Liver (tissue), 9 donors: ENCODE measurements around the gene CTSF. TPM values are rescaled to one million over a fixed set of nuclear protein-coding genes. Genes with fewer than 3 reads are reported as not detected.
"Not testable (repeated sequence)": the region's sequence is repeated elsewhere in the genome, so short reads cannot be mapped to it uniquely, and the experiment has no call there.

ENCODE experiments used
- DNase-seq: peaks from one replicate; pipeline ENCODE4 v3.0.0-alpha.2; 2017; ENCODE audit warnings: low spot score
- H3K27ac ChIP-seq, 2 donors: one replicate each; pipeline ENCODE4 v1.7.0; 2013; ENCODE audit warnings: inconsistent platforms in 2 of 2, low read length in 2 of 2, control low read depth in 1 of 2, low read depth in 1 of 2, mild to moderate bottlenecking in 1 of 2
- H3K27me3 ChIP-seq, 4 donors: one replicate each; pipeline versions ENCODE4 v1.6.1 to v1.7.0; 2013; ENCODE audit warnings: low read length in 3 of 4, inconsistent platforms in 1 of 4, mild to moderate bottlenecking in 1 of 4, moderate library complexity in 1 of 4; ENCODE audit not compliant: control insufficient read depth in 4 of 4, insufficient read depth in 4 of 4
- H3K36me3 ChIP-seq, 4 donors: one replicate each; pipeline versions ENCODE4 v1.6.1 to v1.7.0; 2013; ENCODE audit warnings: low read length in 3 of 4, mild to moderate bottlenecking in 3 of 4, low read depth in 1 of 4, moderate library complexity in 1 of 4; ENCODE audit not compliant: control insufficient read depth in 4 of 4, insufficient read depth in 3 of 4
- H3K4me1 ChIP-seq, 4 donors: one replicate each; pipeline versions ENCODE4 v1.6.1 to v1.7.0; 2013; ENCODE audit warnings: low read length in 3 of 4, mild to moderate bottlenecking in 3 of 4, moderate library complexity in 1 of 4; ENCODE audit not compliant: control insufficient read depth in 4 of 4, insufficient read depth in 4 of 4
- H3K4me3 ChIP-seq, 3 donors: one replicate each; pipeline versions ENCODE4 v1.6.1 to v1.7.0; 2013; ENCODE audit warnings: low read length in 3 of 3, control low read depth in 1 of 3, low read depth in 1 of 3, mild to moderate bottlenecking in 1 of 3
- H3K9ac ChIP-seq, 2 donors: one replicate each; pipeline ENCODE4 v1.7.0; 2013; ENCODE audit warnings: low read length in 2 of 2, mild to moderate bottlenecking in 2 of 2, moderate library complexity in 2 of 2, control low read depth in 1 of 2, low read depth in 1 of 2
- H3K9me3 ChIP-seq, 4 donors: one replicate each; pipeline versions ENCODE4 v1.6.1 to v1.7.0; 2013; ENCODE audit warnings: low read length in 3 of 4; ENCODE audit not compliant: control insufficient read depth in 4 of 4
- ATF3 ChIP-seq: IDR thresholded peaks from 2 replicates; pipeline ENCODE4 v1.6.1; 2016; ENCODE audit warnings: antibody characterized with exemption
- CTCF ChIP-seq: fragments of 150-350 bp; IDR thresholded peaks from 2 replicates; pipeline ENCODE4 v1.5.1; 2017; ENCODE audit warnings: improper control_type of control experiment, low read depth, low read length; ENCODE audit not compliant: missing input control
- EGR1 ChIP-seq, 2 donors: IDR thresholded peaks; 2 replicates each; pipeline ENCODE4 v1.6.1; 2016 to 2018; ENCODE audit warnings: antibody characterized with exemption in 2 of 2, low read depth in 2 of 2
- FOXA1 ChIP-seq: IDR thresholded peaks from 2 replicates; pipeline ENCODE4 v1.6.1; 2016; ENCODE audit warnings: antibody characterized with exemption
- FOXA2 ChIP-seq: IDR thresholded peaks from 2 replicates; pipeline ENCODE4 v1.6.1; 2016; ENCODE audit warnings: antibody characterized with exemption
- GABPA ChIP-seq, 2 donors: IDR thresholded peaks in 1 of 2; conservative IDR thresholded peaks in 1 of 2; 2 replicates each; pipeline ENCODE4 v1.6.1; 2016; ENCODE audit warnings: antibody characterized with exemption in 2 of 2, mild to moderate bottlenecking in 1 of 2, moderate library complexity in 1 of 2
- HNF4A ChIP-seq, 2 donors: conservative IDR thresholded peaks; 2 replicates each; pipeline ENCODE4 v1.6.1; 2016; ENCODE audit warnings: antibody characterized with exemption in 2 of 2, mild to moderate bottlenecking in 2 of 2
- HNF4G ChIP-seq: IDR thresholded peaks from 2 replicates; pipeline ENCODE4 v1.6.1; 2016; ENCODE audit warnings: antibody characterized with exemption
- JUND ChIP-seq, 2 donors: IDR thresholded peaks; 2 replicates each; pipeline ENCODE4 v1.6.1; 2016; ENCODE audit warnings: antibody characterized with exemption in 2 of 2
- MAX ChIP-seq: IDR thresholded peaks from 2 replicates; pipeline ENCODE4 v1.6.1; 2016; ENCODE audit warnings: antibody characterized with exemption
- NR2F2 ChIP-seq: IDR thresholded peaks from 2 replicates; pipeline ENCODE4 v1.6.1; 2016; ENCODE audit warnings: antibody characterized with exemption
- RAD21 ChIP-seq, 2 donors: IDR thresholded peaks; 2 replicates each; pipeline ENCODE4 v1.6.1; 2016; ENCODE audit warnings: antibody characterized with exemption in 2 of 2, mild to moderate bottlenecking in 2 of 2
- REST ChIP-seq: IDR thresholded peaks from 2 replicates; pipeline ENCODE4 v1.6.1; 2016; ENCODE audit warnings: antibody characterized with exemption, mild to moderate bottlenecking
- RXRA ChIP-seq, 2 donors: IDR thresholded peaks; 2 replicates each; pipeline ENCODE4 v1.6.1; 2017 to 2018; ENCODE audit warnings: antibody characterized with exemption in 2 of 2, mild to moderate bottlenecking in 1 of 2
- SP1 ChIP-seq: IDR thresholded peaks from 2 replicates; pipeline ENCODE4 v1.6.1; 2018; ENCODE audit warnings: antibody characterized with exemption, mild to moderate bottlenecking
- TAF1 ChIP-seq: conservative IDR thresholded peaks from 2 replicates; pipeline ENCODE4 v1.6.1; 2016; ENCODE audit warnings: antibody characterized with exemption, mild to moderate bottlenecking
- YY1 ChIP-seq: IDR thresholded peaks from 2 replicates; pipeline ENCODE4 v1.6.1; 2016; ENCODE audit warnings: antibody characterized with exemption, mild to moderate bottlenecking
- ZBTB33 ChIP-seq: IDR thresholded peaks from 2 replicates; pipeline ENCODE4 v1.6.1; 2016; ENCODE audit warnings: antibody characterized with exemption
- WGBS: extraction: QIAGEN DNeasy Blood & Tissue Kit; methylation state at CpG from one replicate; pipeline ENCODE4 v1.1.7; 2013; 5-methylcytosine and 5-hydroxymethylcytosine counted together
- polyA plus RNA-seq, 2 donors: library from polyadenylated mRNA; stranded (reverse) in 1 of 2; unstranded in 1 of 2; fragments of 200-250 nt in 1 of 2; fragments of >200 nt in 1 of 2; fragmentation: Nextera tagmentation in 1 of 2; extraction: Ambion mirVana in 1 of 2; gene quantifications; one replicate each; pipeline versions ENCODE4 v1.2.1 to v1.2.3, GENCODE V29; 2013 to 2015
- total RNA-seq, 2 donors: library from RNA; depleted of rRNA; stranded (reverse); fragments of >200 nt; gene quantifications; one replicate each; pipeline ENCODE4 v1.2.3, GENCODE V29; 2014
- donor health status: healthy.
- donor health status: healthy.
- donor health status: healthy.
- donor health status: healthy.
- donor health status: healthy.

The CTSF gene
- total and polyA plus RNA-seq, 4 donors, result 8.5 to 31.9 (median 24.0) TPM

- Histone ChIP-seq H3K27ac (peak overlapping the region in 1 of 2 donors; percentile 2), H3K4me1 (peaks cover 9 to 37% (median 29%) of the 10 kb centered on the region in 4 donors), H3K9me3 (no peaks in the 10 kb centered on the region), H3K27me3 (no peaks in the 10 kb centered on the region), H3K4me3 (no peak overlapping the region), H3K36me3 (peaks cover 3 to 12% (median 6%) of the 10 kb centered on the region in 4 donors), H3K9ac (no peak overlapping the region)
- DNase-seq, result no peak
- 53% methylated on average over 4 of the region's 4 CpGs for WGBS
- TF ChIP-seq RXRA (IDR thresholded peaks at IDR 0.05), result peak in 1 of 2 donors; percentile 38
- TF ChIP-seq HNF4A (conservative IDR thresholded peaks at IDR 0.05), result peak in 1 of 2 donors; percentile 41
- no peak for TF ChIP-seq TAF1
Measured at GRCh38 chr11:66609721-66610617, 41.6 kb upstream of the CTSF start.

GRCh38 chr11:66607126-66607834 is 38.9 kb upstream of the CTSF start:
- Histone ChIP-seq H3K9me3 (no peaks in the 10 kb centered on the region), H3K4me1 (peaks cover 13 to 48% (median 34%) of the 10 kb centered on the region in 4 donors), H3K9ac (no peak overlapping the region), H3K27ac (peak overlapping the region; percentile 75 to 89), H3K4me3 (no peak overlapping the region), H3K36me3 (peaks cover 3 to 14% (median 8%) of the 10 kb centered on the region in 4 donors), H3K27me3 (no peaks in the 10 kb centered on the region)
- 23% methylated on average over 8 of the region's 8 CpGs for WGBS
- TF ChIP-seq CTCF (no peak), SP1 (peak; percentile 96), RAD21 (IDR thresholded peaks at IDR 0.05) (peak; percentile 44 to 48), FOXA2 (no peak), ZBTB33 (peak; percentile 91), EGR1 (IDR thresholded peaks at IDR 0.05; ENCODE audit: low read depth in 2 of 2) (peak; percentile 46 to 58), TAF1 (peak; percentile 39), FOXA1 (peak; percentile 48), ATF3 (no peak), MAX (peak; percentile 84), HNF4G (peak; percentile 95), GABPA (IDR thresholded peaks at IDR 0.05 in 1 of 2, conservative IDR thresholded peaks at IDR 0.05 in 1 of 2) (peak in 1 of 2 donors; percentile 51), YY1 (peak; percentile 81), REST (peak; percentile 65), HNF4A (conservative IDR thresholded peaks at IDR 0.05) (peak; percentile 98), NR2F2 (peak; percentile 78), RXRA (IDR thresholded peaks at IDR 0.05) (peak; percentile 93 to 96), JUND (IDR thresholded peaks at IDR 0.05) (peak; percentile 86 to 94)
- no peak for DNase-seq

GRCh38 chr11:66606608-66607007 is 38.2 kb upstream of the CTSF start:
- not testable (repeated sequence) for H3K9me3 ChIP-seq, DNase-seq, H3K9ac ChIP-seq, H3K4me3 ChIP-seq, H3K27me3 ChIP-seq
- 84% methylated on average over 3 of the region's 3 CpGs for WGBS
- Histone ChIP-seq H3K4me1 (peaks cover 15 to 52% (median 40%) of the 10 kb centered on the region in 4 donors), H3K27ac (peak overlapping the region; percentile 75 to 89), H3K36me3 (peaks cover 3 to 14% (median 8%) of the 10 kb centered on the region in 4 donors)
